Inflammatory macrophage (primary cell): ENCODE measurements around the gene RPS17.
"Not testable (repeated sequence)": the region's sequence is repeated elsewhere in the genome, so short reads cannot be mapped to it uniquely, and the experiment has no call there.

Source experiments
- DNase-seq, 2 donors: peaks; one replicate each; pipeline ENCODE4 v3.0.0-alpha.2; 2020 to 2022

RPS17 gene

DNA sequence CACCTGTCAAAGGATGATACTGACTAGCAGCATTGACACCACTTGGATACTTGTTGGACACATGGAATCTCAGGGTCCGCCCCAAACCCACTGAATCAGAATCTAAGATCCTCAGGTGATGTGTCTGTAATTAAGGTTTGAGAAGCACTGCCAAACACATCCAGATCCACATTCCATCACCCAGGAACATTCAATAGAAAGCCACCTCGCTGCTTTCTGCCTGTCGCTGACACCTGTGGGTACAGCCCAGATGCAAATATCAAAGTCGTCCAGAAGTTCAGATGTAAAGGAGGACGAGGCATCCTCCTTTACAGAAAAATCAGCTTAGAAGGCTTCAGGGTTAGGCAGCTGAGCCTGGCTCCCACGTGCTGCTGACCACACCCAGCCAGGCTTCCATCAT is 5.2 kb upstream of the RPS17 start:
- no peak for DNase-seq

DNA sequence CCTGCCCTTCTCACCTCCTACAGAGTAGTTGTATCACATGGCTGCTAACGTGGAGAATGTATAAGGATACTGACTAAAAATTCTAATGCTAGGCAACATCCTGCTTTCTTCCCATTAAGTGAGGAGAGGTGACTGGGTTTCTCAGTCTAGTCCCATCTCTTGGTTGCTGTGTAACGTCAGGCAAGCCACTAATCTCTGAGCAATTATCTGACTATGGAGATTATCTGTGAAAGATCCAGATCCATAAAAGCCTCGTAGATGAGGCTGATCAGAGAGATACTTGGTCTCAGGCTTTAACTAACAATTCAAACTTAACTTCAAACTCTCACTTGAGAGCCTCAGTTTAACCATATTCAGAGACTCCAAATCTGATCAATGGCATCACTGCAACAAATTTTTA is 4.7 kb upstream of the RPS17 start:
- no peak for DNase-seq

DNA sequence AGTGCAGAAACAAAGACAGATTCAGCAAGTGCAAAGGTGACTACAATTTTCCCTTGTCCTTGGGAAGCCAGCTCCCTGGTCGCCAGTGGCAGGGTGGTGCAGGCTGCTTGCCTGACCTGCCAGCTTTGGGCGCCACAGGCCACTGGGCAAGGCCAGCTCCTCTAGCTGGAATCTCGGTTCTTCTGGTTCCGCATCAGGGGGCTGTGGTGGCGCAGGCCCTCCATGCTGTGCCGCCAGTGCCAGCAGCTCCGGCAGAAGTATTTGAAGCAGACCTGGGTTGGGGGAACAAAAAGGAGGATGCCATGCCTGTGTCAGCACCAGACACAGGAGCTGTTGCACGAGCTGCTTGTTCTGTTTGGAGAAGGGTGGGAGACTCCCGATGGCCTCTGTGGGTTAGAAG is 4.2 kb upstream of the RPS17 start:
- DNase-seq: no peak

DNA sequence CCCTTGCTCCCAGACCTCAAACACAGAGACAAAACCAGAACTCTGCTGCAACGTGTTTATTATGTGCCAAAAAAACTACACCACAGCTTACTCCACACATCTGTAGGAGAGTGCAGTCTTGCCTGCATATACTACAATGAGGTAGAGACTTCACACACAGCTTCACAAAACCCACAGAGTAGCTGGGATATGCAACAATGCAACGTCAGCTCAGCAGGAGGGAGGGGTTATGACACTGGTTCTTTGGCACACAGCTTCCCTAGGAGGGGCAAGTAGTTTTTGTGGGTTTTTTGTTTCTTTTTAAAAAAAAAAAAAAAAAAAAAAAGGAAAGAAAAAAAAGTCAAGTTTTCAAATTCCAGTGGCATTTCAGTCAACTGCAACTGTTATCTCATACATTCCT is 2.9 kb upstream of the RPS17 start:
- DNase-seq: peak; percentile 54 to 59

DNA sequence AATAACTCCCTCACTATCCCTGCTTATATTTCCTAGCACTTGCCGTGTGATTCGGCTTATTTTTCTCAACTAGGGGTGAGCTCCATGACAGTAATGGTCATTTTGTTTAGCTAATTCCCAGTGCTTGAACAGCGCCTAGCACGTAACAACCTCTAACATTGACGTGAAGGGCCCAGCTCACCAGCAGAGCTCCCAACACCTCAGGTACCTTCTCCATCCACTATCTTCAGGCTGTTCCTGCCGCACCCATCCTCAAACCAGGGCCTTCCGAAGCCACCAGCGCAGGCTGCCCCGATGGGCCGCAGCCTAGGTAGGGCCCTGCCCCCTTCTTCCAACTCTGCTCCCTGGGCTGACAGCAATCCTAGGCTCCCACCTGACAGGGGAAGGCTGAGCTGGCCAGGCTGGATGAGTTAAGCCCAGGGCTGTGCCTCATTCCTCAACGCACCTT is 751 bp upstream of the RPS17 start:
- no peak for DNase-seq

DNA sequence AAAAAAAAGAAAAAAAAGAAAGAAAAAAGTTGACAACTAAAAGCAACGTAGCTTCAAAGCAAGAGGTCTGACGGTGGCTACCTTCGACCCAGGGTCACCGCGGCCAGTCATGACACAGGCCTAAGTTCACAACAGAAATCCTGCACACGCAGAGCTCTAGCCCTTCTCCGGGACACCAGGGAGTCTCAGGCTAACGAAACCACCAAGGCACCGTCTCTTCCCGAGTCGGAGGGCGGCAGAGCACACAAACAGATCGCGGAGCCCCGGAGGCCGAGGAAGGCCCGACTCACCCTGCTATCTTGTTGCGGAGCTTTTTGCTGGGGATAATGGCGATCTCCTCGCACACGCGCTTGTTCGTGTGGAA is 584 bp downstream of the RPS17 start:
- DNase-seq: peak; percentile 14 to 27

DNA sequence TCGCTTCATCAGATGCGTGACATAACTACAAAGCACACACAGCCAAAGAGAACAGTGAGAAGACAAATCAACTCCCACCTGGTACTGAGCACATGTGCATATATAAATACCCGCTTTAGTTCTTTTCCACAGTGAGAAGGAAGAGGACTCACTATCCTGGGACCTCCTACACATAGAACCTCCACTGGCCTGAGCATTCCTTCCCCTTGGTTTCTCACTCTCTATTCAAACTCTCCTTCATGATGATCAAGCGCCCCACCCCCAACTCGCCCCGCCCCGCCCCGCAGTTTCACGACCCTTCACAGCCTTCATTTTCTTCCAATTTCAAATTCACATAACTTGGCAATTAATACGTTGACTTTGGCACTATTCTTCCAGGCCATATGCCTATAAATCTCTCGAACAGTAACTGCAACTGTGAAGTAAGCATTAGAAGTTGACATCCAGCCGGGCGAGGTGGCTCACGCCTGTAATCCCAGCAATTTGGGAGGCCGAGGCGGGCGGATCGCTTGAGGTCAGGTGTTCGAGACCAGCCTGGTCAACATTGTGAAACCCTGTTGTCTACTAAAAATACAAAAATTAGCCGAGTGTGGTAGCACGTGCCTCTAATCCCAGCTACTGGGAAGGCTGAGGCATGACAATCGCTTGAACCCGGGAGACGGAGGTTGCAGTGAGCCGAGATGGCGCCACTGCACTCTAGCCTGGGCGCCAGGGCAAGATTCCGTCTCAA is 1.1 kb downstream of the RPS17 start:
- no peak for DNase-seq

DNA sequence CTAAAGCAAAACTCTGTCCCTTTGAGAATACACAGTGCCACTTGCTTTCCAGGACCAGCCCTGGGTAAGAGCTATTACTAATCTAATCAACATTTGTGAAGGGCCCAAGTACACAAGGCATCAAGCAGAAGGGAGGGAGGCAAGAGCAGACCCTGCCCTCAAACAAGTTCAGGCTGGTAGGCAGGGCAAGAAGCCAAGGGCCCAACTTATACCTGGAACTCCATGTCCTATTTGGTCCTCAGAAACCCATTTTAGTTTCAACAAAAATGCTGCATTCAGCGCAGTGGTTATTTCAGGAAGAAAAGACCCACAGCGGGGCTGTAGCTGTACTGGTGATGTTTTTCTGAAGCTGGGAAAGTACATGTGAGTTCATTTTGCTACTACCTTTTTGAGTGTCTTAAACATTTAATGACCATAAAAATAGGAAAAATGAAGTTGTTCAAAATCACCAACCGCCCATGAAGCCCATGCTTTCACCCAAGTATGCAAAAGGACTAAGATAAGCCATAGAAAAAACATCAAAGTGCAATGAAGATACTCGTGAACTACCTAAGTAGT is 2.8 kb downstream of the RPS17 start:
- DNase-seq: no peak

DNA sequence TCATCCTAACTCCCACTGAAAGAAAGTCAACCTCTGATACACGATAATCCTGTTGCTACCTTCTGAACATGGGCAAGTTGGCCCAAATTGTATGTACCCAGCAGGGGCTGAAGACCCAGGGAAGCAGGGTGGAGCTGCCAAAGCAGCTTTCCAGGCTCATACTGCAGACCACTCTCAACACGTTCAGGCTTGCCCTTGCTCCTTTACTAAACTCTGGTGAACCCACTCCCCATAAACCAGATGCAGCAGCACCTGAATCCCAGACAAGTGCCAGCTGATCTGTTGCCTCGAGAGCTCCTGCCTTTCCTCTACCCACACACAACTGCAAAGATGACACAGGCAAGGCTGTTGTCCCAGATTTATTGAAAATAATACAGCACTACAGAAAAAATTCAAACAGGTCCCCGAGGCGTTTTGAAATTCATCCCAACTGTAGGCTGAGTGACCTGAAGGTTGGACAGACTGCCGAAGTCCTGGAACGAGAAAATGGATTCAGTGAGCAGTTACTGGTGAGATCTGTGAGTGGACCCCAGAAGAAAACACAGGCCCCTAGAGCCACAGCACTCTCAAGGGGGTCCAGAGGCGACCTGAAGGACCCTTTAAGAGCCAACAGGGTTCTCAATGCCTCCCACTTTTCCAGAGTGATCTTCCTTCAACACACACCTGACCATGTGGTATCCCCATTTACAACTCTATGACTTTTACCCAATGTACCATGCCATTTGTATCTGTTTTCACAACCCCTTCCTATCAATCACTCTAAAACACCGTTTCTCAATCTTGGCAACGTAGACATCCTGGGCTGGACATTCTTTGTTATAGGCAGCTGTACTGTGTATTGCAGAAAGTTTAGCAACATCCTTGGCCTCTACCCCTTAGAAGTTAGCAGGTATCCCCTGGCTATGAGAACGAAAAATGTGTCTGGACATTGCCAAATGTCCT is 3.6 kb downstream of the RPS17 start:
- DNase-seq: peak in 1 of 2 donors; percentile 1

DNA sequence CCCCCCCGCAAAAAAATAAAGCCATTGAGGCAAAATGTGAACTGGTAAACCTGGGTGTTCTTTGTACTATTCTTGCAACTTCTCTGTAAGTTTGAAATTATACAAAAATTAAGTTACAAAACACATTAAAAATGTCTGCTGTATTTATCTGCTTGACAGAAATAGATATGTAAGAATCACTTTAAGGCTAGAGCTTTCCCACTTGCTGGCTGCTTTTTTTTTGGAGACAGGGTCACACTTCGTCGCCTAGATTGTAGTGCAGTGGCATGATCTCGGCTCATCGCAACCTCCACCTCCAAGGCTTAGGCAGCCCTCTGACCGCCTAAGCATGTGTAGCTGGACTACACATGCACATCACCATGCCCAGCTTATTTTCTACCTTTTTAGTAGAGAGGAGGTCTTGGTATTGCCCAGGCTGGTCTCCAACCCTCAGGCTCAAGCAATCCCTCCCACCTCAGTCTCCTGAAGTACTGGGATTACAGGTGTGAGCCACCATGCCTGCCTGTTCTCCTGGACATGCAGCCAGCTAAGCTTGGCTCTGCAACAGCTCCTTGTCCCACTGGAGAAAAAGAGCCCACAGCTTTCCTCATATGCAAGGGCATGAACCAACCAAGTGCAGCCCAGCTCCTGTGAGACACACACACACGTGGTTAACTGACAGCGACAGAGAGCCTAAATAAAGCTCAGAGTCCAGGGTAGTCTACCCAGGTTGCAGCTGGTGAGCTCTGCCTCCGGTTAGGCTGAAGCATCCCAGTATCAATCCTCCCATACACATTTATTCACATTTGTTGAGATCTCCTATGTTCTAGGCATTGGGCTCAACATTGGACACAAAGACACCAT is 4.5 kb downstream of the RPS17 start:
- peak in 1 of 2 donors; percentile 0 for DNase-seq

DNA sequence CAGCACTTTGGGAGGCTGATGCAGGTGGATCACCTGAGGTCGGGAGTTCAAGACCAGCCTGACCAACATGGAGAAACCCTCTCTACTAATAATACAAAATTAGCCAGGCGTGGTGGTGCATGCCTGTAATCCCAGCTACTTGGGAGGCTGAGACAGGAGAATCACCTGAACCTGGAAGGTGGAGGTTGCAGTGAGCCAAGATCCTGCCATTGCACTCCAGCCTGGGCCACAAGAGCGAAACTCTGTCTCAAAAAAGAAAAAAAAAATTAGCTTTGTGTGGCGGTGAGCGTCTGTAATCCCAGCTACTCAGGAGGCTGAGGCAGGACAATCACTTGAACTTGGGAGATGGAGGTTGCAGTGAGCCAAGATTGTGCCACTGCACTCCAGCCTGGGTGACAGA is 5.1 kb downstream of the RPS17 start:
- not testable (repeated sequence) for DNase-seq

DNA sequence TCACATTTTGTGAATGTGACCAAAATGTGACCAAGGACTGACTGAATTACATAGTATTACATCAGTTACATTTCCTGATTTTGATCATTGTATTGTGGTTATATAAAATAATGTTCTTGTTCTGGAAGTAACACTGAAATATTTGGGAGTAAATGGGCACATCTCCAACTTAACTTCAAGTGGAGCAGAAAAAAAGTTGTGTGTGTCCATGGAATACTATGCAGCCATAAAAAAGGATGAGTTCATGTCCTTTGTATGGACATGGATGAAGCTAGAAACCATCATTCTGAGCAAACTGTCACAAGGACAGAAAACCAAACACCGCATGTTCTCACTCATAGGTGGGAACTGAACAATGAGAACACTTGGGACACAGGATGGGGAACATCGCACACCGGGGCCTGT is 5.8 kb downstream of the RPS17 start:
- DNase-seq: peak in 1 of 2 donors; percentile 2

DNA sequence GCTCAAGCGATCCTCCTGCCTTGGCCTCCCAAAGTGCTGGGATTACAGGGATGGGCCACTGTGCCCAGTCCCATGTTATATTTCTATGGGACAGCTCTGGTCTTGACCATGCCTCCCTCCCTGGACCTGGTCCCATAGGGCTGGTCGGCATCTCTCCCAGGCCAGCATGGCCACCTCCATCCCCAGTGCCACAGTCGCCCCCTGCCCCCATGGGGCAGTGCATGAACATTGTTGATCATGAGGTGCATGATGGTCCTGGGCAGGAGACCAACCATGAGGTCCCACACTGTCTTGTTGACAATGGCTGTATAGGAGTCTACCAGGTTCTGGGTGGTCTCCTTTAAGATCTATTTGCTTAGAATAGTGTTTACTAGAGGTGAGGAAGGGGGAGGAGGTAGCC is 6.5 kb downstream of the RPS17 start:
- no peak for DNase-seq

DNA sequence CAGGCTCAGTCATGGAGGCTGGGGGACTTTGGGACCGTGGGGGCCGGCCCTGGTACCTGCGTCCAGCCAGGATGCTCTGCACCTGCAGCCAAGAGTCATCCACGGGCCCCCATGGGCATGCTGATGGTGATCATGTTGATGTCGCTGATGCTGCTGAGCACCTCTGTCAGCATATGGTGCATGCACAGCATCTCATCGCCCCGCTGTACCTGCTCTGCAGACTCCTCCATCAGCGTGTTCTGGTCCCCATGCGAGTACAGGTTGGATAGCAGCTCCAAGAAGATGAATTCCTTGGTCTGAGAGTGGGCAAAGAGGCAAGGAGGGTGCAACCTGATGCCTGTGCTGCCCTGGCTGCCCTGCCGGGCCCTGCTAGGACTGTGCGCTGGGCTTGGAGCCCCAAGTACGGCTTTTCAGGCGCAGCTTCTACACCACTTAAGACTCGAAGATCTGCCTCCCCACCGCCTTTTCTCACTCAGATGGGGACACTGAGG is 7.2 kb downstream of the RPS17 start:
- peak in 1 of 2 donors; percentile 1 for DNase-seq

DNA sequence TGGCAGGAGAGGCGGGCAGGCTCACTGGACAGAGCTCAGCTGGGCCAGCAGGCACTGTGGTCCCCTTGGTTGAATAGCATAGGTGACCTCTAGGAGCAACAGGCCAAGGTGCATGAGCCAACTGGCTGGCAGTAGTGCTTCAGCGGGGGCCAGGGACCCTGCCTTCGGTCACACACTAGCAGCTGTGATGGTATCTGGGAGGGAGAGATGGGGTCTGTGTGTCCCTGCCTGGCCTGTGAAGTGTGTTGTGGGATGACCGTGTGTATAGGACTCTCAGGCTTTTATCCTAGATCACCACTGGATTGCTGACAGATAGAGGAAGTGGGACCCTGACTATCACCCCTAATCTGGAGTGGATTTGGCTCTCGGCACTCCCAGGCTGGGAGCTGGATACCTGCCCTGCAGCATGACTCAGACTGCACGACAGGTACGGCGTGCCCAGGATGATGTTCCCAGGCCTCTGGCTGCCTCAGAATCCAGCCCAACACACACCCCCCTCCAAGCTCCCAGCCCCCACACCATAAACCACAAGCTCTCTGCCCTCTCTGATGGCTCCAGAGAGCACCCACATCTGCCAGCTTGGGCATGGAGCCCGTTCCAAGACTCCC is 7.8 kb downstream of the RPS17 start:
- peak in 1 of 2 donors; percentile 1 for DNase-seq

DNA sequence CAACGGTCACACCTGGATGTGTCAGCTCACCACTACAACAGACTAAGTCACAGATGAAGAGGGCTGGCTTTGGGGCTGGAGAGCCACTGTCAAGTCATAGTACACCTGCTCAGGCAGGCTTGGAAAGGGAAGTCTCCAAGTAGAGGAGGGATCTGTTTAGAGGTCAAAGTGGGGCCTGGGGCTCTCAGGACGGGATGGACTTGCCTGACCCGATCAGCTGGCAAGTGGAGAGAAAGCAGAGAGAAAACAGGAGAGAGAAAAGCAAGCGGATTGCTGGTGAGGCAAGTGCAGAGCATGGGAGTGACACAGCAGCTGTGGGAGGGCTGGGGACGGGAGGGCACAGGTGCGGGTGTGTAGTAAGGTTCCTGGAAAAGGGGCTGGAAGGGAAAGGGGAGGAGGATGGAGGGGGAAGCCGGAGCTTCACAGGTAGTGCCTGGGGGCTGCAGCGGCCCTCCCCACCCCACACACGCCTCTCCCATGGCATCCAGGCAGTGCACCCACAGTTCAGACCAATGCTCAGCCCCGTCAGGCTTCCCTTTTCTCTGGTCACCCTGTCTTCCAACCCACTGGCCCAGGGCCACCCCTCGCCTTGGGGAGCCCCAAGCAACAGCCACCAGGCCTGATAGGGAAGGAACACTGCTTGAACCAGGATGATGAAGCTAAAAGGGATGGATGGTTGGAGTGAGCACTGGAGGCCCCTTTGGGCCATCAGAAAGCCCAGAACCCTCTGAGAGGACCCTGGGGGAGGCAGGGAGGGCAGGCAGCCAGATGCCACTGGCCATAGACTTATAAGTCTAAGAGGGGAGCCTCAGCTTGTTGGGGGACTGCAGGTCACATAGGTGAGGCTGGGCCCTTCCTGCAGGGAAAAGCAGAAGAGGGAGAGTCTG is 8.5 kb downstream of the RPS17 start:
- DNase-seq: peak in 1 of 2 donors; percentile 0

DNA sequence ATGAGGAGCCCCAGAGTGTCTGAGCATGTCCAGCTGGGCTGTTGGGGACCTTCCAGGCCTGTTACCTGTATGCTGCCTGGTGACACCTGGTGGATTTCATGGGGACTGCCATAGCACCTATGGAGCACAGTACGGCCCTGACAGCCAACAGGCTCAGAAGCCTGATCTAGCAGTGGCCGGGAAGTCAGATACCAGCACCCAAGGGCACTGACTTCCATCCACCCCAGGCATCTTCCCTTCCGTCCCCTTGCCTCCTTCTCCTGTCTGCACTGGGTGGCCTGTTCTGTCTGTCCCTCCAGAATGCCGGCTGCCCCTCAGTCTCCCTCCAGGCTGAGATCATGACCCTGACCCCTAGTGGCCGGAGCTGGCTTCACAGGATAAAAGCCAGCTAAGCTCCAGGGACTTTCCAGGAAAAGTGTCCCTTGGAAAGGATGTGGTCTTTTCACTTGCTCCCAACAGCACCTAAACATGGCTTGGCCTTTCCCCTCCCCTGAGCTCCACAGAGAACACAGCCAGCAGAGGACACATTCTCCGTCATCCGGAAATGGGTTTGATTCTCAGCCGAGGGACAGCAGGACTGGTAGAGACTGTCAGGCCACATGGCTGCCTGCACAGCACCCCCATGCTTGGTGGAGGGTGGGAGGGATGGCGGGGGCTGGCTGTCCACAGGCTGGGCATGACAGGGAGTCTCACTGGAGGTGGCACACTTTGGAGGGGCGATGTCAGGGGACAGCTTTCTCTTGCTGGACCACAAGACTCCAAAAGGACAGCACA is 9.5 kb downstream of the RPS17 start:
- peak; percentile 21 to 49 for DNase-seq

DNA sequence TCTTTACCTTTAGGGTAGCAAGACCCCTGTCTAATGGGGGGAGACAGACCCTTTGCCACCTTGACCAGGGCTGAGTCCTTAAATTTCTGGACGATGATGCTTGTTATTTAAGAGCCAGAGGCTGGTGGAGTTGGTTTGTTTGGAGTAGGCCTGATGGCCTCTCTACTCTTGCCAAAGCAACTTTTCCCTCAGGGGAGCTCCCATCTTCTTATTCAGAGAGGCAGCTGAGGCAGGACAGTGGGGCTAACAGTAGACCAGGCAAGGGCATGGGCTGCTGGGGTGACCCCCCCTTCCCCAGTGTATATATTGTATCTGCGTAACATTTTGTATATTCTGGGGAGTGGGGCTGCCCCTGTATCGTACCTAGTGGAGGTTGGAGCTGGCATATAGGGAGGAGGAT is 10.3 kb downstream of the RPS17 start:
- peak in 1 of 2 donors; percentile 1 for DNase-seq

DNA sequence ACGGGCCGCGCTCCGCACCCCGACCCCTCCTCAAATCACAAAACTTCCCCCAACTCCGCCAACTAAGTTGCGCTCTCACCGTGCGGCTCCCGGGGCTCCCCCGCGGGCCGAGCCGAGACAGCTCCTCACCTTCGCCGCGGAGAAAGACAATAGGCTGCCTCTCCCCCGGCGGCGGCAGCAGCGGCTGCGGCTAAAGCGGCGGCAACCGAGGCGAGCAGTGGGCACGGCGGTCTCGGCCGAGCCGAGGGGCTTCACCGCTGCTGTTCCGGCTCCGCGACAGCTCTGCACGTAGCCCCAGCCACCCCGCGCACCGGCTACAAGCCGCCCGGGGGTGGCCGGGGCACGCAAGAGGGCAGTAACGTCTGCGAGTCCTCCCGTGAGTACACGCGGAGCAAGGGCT is 26.7 kb downstream of the RPS17 start:
- DNase-seq: not testable (repeated sequence)

DNA sequence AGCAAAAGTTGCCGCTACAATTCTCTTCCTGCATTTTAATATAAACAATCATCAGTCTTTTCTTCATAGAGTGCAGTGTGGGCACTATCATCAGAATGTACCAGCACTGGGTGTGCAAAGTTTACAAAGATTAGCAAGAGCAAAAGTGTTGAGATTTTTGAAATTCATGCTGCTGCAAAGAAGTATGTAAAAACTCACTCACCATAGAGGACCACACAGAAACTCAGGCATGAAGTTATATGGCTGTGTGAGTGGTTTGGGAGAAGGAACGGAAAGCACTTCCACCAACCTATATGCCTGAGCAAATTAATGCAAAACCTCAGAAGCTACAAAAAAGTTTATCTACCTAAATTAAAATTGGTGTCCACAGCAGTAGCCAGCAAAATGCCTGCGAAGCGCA is 32.6 kb downstream of the RPS17 start:
- DNase-seq: not testable (repeated sequence)
